ENCODE measurements around the gene FLNC.

GRCh38 chr7:128875523-128875948 is 45.3 kb downstream of the FLNC start:
- TF ChIP-seq CREB1 (IDR thresholded peaks at IDR 0.05), result no peak
- no peak for TF ChIP-seq CREB1 (CRISPR knock-in tag; IDR thresholded peaks at IDR 0.05)
- TF ChIP-seq ZNF274 (IDR thresholded peaks at IDR 0.05; ENCODE audit: borderline replicate concordance, low read depth, low read length), result no peak
- no peak for TF ChIP-seq CBX8 (IDR thresholded peaks at IDR 0.05; ENCODE audit: borderline replicate concordance, extremely low read depth, low read depth, low read length, poor library complexity, severe bottlenecking)
- no peak for TF ChIP-seq ZNF609 (CRISPR knock-in tag; IDR thresholded peaks at IDR 0.05; ENCODE audit: borderline replicate concordance)
